ENCODE results near the gene PLGRKT.
"Not testable (repeated sequence)": the region's sequence is repeated elsewhere in the genome, so short reads cannot be mapped to it uniquely, and the experiment has no call there.

Gene PLGRKT

GRCh38 chr9:5326893-5327548, 110.7 kb downstream of the PLGRKT start:
- in situ Hi-C loops (cut with MboI; ENCODE audit: low sequenced_read_pairs) = no loop called here

- in situ Hi-C loops (cut with MboI; ENCODE audit: low sequenced_read_pairs) = no loop called here
Measured at GRCh38 chr9:5326187-5326586, 111.5 kb downstream of the PLGRKT start.

GRCh38 chr9:5321601-5322000, 116.1 kb downstream of the PLGRKT start:
- in situ Hi-C loops (cut with MboI; ENCODE audit: low sequenced_read_pairs) = not testable (repeated sequence)

- in situ Hi-C loops (cut with MboI; ENCODE audit: low sequenced_read_pairs) = no loop called here
Measured at GRCh38 chr9:5321058-5321457, 116.7 kb downstream of the PLGRKT start.

- in situ Hi-C loops (cut with MboI; ENCODE audit: low sequenced_read_pairs) = not testable (repeated sequence)
Measured at GRCh38 chr9:5316406-5316805, 121.3 kb downstream of the PLGRKT start.

GRCh38 chr9:5315187-5315923, 122.4 kb downstream of the PLGRKT start:
- in situ Hi-C loops (cut with MboI; ENCODE audit: low sequenced_read_pairs) = no loop called here

GRCh38 chr9:5310851-5311250, 126.9 kb downstream of the PLGRKT start:
- in situ Hi-C loops (cut with MboI; ENCODE audit: low sequenced_read_pairs) = no loop called here
